NCI-H2081 (cell line): ENCODE data around the gene SCN1B.
"Not testable (repeated sequence)": the region's sequence is repeated elsewhere in the genome, so short reads cannot be mapped to it uniquely, and the experiment has no call there.

Source experiments
- DNase-seq, 2 experiments: peaks; one replicate each; lab custom pipeline; 2025; lab: John Stamatoyannopoulos, UW

SCN1B gene

GRCh38 chr19:35000647-35001501 lies 29.4 kb upstream of the SCN1B start:
- DNase-seq: peak; percentile 21 to 63

DNA sequence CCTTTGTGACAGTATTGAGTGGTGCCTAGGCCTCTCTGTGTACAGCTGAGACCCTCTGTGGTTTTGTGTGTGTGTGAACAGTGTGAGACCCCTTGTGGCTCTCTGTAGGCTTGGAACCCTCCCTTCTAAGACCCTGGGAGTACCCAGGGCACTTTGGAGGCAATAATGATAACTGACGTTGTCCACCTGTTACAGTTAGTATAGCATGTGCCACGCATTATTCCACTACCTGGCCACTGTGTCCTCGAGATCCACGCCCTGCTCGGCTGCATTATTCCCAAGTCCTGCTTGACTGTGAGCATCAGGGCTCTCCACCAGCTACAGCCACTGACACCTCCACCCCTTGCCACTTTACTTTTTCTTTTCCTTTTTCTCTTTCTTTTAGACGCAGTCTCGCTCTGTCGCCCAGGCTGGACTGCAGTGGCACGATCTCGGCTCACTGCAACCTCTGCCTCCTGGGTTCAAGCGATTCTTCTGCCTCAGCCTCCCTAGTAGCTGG lies 28.2 kb upstream of the SCN1B start:
- DNase-seq: no peak

DNA sequence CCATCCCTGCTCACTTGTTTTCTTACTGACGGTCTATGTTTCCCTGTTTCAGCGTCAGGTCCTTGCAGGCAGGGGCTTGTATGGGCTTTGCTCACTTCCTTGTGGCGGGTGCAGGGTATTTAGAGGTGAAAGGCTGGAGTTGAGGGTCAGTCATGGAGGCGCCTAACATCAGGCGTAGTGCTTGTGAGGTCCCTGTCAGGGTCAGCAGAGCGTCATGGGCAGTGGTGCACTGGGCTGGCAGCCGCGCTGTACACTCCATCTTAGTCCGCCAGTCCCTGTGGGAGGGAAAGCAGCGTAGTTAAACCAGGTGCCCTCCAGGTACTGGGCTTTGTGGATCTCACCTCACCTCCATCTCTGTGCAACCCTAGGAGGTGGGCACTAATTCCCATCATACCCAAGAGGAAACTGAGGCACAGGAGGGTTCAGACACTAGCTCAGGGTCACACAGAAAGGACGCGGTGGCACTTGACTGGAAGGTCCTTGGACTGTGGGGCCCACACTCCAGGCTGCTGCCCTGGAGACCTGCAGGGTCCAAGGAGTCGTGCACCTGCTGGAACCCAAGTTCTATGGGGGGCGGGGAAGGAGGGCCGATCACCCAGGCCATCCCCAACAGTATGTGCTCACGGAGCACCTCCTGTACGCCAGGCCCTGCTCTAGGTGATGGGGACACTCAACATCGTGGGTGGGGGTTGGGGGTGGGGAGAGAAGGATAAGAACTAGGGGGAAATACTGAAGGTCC lies 25.6 kb upstream of the SCN1B start:
- DNase-seq: no peak

DNA sequence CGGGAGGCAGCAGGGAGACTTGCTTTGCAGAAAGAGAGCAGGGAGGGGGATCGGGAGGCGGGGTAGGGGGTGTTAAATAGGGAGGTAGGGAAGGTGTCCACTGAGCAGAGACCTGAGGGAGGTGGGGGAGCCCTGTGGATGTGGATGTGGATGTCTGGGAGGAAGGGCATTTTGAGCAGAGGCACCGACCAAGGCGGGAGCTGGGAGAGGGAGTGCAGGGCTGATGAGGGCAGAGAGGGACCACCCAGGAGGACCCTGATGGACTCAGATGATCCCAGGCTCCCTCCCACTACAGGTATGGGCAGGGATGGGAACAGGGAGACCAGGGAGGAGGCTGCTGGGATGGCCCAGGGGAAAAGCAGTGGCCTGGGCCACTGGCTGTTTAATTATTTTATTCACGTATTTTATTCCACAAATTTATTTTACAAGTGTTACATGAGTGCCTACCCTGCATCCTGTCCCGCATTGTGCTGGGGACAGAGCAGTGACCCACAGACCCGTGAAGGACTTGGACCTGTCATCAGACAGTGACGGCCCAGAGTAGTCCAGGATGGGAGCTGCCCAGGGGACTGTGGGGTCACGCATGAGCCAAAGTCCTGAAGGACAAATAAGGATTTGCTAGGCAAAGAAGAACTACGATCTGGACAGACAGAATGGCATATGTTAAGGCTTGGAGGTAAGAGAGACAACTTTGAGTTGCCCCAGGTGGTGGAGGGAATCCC lies 24.9 kb upstream of the SCN1B start:
- no peak for DNase-seq

DNA sequence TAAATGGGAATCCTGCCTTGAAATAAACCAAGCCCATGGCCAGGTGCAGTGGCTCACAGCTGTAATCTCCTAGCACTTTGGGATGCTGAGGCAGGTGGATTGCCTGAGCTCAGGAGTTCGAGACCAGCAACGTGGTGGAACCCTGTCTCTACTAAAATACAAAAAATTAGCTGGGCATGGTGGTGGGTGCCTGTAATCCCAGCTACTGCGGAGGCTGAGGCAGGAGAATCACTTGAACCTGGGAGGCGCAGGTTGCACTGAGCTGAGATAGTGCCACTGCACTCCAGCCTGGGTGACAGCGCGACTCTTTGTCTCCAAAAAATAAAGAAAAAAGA lies 24.3 kb upstream of the SCN1B start:
- not testable (repeated sequence) for DNase-seq

- DNase-seq: no peak
These were observed 23.8 kb upstream of the SCN1B start for GRCh38 chr19:35006342-35006998.

GRCh38 chr19:35006999-35007365 lies 23.3 kb upstream of the SCN1B start:
- no peak for DNase-seq

DNA sequence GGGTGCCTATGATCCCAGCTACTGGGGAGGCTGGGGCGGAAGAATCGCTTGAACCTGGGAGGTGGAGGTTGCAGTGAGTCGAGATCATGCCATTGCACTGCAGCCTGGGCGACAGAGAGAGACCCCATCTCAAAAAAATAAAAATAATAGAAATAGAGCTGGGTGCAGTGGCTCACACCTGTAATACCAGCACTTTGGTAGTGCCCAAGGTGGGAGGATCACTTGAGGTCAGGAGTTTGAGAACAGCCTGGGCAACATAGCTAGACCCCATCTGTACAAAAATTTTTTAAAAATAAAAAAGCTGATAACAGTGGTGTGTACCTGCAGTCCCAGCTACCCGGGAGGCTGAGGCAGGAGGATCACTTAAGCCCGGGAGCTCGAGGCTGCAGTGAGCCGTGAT lies 22.8 kb upstream of the SCN1B start:
- not testable (repeated sequence) for DNase-seq

DNA sequence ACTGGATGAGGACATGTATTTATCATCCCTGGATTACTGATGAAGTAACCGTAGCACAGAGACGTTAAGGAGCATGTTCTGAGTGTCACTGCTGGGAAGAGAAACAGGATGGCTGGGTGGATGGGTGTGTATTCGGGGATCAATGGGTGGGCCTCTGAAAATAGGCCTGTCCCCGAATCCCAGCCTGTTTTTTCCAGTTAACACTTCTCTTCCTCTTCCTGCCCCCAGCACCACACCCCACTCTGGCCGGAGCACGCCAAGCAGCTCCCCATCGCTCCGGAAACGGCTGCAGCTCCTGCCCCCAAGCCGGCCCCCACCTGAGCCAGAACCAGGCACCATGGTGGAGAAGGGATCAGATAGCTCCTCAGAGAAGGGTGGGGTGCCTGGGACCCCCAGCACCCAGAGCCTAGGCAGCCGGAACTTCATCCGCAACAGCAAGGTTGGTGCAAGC lies 21.4 kb upstream of the SCN1B start:
- DNase-seq: no peak

- DNase-seq: no peak
These were observed 20.6 kb upstream of the SCN1B start for GRCh38 chr19:35009424-35010415.

DNA sequence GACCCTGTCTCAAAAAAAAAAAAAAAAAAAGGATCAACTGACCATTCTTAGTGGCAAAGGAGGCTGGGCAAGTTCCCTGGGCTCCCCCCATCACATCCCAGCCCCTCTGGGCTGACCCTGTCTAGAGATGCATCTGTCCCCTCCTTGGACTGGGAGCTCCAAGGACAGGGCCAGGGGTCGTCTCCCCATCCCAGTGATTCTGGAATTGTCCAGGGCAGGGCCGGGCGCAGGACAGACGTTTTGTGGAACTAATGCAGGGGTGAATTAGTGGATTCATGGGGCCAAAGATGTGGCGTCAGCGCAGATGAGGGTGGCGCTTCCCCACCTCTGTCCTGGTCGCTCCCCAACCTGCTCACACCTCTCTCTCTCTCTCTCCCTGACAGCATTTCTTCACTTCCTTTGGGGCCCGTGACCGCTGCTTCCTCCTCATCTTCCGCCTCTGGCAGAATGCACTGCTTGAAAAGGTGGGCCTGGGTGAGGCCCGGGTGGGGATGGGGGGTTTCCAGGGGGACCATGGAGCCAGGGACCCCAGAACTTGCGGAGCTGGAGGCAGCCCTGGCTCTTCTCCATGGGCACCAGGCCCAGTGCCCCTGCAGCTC lies 19.1 kb upstream of the SCN1B start:
- no peak for DNase-seq

GRCh38 chr19:35011737-35012682 lies 18.3 kb upstream of the SCN1B start:
- no peak for DNase-seq

DNA sequence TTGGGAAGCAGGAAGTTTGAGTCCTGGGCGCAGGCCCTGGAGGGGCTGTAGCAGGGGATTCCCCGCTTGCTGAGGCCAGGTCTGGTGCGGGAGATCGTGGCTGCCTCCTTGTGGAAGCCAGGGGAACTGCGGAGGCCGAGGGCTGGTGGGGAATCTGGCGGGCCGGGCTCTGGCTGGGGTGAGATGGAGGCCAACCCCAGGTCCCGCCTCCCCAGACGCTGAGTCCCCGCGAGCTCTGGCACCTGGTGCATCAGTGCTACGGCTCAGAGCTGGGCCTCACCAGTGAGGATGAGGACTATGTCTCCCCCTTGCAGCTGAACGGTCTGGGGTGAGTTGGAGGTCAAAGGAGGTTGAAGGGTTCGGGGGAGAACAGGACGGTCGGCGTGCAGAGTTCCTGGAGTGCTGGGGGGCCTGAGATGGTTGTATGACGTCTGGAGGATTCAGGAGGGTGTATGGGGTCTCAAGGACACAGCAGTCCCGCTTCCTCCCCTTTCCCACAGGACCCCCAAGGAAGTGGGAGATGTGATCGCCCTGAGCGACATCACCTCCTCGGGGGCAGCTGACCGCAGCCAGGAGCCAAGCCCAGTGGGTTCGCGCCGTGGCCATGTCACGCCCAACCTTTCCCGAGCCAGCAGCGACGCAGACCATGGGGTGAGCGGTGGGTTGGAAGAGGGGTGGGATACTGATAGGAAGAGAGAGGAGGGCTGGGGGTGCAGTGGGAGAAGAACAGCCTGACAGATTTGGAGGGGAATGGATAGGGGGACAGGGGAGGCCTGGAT lies 17.0 kb upstream of the SCN1B start:
- DNase-seq: no peak

- DNase-seq: no peak
These were observed 16.2 kb upstream of the SCN1B start for GRCh38 chr19:35013820-35014754.

GRCh38 chr19:35014774-35015173 lies 15.5 kb upstream of the SCN1B start:
- DNase-seq: not testable (repeated sequence)

DNA sequence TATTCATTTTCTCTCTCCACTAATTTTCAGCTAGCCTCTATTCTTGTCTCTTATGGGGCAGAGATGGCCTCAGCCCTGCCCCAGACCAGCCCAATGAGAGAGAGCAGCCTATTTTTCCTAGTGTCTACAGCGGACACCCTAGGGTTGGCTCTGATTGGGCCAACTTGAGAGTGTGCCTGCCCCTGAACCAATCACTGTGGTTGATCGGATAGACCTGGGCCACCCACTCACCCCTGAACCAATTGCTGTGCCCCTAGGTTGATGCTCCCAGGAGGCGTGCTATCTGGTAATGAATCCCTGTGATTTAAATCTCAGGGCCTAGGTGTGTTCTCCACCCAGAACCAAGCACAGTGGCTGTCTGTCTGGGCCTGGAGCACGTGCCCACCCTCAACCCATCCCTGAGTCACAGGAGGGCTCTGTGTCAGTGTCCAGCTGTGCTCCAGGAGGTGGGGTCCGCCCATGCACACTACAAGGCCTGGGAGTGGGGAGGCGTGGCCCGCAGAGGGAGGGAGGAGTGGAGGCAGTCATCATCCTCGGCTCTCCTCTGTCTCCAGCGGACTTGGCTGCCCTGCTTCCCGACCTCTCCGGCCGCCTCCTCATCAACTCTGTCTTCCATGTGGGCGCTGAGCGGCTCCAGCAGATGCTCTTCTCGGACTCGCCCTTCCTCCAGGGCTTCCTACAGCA lies 14.9 kb upstream of the SCN1B start:
- no peak for DNase-seq

- no peak for DNase-seq
These were observed 14.3 kb upstream of the SCN1B start for GRCh38 chr19:35015954-35016351.
